ENCODE results near the gene YAP1. TPM values are rescaled to one million over a fixed set of nuclear protein-coding genes. Genes with fewer than 3 reads are reported as not detected.

Gene YAP1
- total RNA-seq, 1 experiment from 2014 or later = 57.5 TPM

DNA sequence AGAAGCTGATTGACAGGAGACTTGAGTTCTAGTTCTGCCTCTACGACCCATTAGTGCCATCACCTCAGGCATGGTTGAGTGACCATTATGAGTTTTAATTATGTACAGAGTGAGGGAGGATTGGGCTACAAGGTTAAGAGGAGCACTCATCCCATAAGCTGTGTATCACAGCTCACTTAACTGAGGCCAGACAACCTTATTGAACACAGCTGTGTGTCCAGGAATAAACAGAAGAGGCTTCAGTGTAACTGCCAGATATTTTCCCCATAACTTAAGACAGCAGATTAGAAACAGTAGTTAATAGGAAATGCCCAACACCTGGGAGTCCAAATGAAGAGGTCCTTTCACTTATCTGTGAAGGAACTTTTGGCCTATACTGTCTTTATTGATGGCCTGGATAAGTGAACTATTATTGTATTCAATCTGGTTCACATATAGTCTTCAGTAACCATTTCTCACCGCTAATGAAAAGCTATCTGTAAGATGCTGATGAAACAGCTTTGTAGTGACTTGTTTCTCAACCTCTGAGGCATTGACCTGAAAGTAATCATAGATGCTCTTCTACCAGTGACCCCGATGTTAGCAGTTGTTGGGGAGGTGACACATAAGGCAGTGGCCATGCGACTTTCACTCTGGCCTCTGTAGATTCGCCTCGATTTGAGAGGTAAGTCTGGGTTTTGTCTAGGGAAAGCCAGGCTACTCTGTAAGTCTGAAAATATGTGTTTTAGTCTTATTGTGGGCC, 41.7 kb downstream of the YAP1 start:
- peaks cover 29% of the 10 kb centered on the region for H3K4me1 Mint-ChIP-seq (ENCODE audit: low read depth, unreplicated experiment)
- H3K27ac Mint-ChIP-seq (ENCODE audit: unreplicated experiment) = no peak overlapping the region
- H3K4me3 Mint-ChIP-seq (ENCODE audit: low read depth, unreplicated experiment) = no peak overlapping the region
- H3K36me3 Mint-ChIP-seq (ENCODE audit: insufficient read depth, unreplicated experiment) = no peaks in the 10 kb centered on the region
- no peaks in the 10 kb centered on the region for H3K27me3 Mint-ChIP-seq (ENCODE audit: unreplicated experiment)
- no peaks in the 10 kb centered on the region for H3K9me3 Mint-ChIP-seq (ENCODE audit: low read depth, unreplicated experiment)
- CTCF ChIA-PET = interaction anchor here (0.9 kb wide), 1 partner anchor 20 kb away, joined by 3 read pairs; no protein-coding TSS in a partner anchor
- TF ChIP-seq, protein P1, sequence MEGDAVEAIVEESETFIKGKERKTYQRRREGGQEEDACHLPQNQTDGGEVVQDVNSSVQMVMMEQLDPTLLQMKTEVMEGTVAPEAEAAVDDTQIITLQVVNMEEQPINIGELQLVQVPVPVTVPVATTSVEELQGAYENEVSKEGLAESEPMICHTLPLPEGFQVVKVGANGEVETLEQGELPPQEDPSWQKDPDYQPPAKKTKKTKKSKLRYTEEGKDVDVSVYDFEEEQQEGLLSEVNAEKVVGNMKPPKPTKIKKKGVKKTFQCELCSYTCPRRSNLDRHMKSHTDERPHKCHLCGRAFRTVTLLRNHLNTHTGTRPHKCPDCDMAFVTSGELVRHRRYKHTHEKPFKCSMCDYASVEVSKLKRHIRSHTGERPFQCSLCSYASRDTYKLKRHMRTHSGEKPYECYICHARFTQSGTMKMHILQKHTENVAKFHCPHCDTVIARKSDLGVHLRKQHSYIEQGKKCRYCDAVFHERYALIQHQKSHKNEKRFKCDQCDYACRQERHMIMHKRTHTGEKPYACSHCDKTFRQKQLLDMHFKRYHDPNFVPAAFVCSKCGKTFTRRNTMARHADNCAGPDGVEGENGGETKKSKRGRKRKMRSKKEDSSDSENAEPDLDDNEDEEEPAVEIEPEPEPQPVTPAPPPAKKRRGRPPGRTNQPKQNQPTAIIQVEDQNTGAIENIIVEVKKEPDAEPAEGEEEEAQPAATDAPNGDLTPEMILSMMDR (IDR thresholded peaks at IDR 0.05; ENCODE audit: unreplicated experiment) = no peak
- BruUV-seq (replicated peaks) = no TSS peak
- intact Hi-C loops (cut with micrococcal nuclease; ENCODE audit: unreplicated experiment) = no loop called here
- no peak for DNase-seq

DNA sequence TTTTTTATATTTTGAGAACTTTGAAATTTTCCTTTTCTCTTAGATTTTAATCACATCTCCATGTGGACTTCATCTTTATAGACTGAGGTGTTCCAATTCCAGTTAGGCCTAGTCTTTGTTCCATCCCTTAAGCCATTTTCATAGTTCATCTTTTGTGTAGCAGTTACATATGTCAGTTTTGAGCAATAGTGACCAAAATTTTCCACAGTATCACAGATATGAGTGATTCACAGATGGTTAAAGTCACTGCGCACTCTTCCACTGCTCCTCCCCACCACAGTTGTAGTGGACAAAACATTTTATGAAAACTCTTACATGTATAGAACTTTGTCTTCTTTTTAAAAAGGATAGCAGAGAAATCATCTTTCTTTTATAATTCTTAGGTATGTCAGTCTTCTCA, 42.8 kb downstream of the YAP1 start:
- CTCF ChIA-PET = no interaction called here
- H3K9me3 Mint-ChIP-seq (ENCODE audit: low read depth, unreplicated experiment) = no peaks in the 10 kb centered on the region
- no peak overlapping the region for H3K4me3 Mint-ChIP-seq (ENCODE audit: low read depth, unreplicated experiment)
- intact Hi-C loops (cut with micrococcal nuclease; ENCODE audit: unreplicated experiment) = no loop called here
- H3K36me3 Mint-ChIP-seq (ENCODE audit: insufficient read depth, unreplicated experiment) = no peaks in the 10 kb centered on the region
- peaks cover 35% of the 10 kb centered on the region for H3K4me1 Mint-ChIP-seq (ENCODE audit: low read depth, unreplicated experiment)
- H3K27ac Mint-ChIP-seq (ENCODE audit: unreplicated experiment) = no peak overlapping the region
- no peak for DNase-seq
- H3K27me3 Mint-ChIP-seq (ENCODE audit: unreplicated experiment) = no peaks in the 10 kb centered on the region
- no TSS peak for BruUV-seq (replicated peaks)
- TF ChIP-seq, protein P1 (IDR thresholded peaks at IDR 0.05; ENCODE audit: unreplicated experiment) = no peak

DNA sequence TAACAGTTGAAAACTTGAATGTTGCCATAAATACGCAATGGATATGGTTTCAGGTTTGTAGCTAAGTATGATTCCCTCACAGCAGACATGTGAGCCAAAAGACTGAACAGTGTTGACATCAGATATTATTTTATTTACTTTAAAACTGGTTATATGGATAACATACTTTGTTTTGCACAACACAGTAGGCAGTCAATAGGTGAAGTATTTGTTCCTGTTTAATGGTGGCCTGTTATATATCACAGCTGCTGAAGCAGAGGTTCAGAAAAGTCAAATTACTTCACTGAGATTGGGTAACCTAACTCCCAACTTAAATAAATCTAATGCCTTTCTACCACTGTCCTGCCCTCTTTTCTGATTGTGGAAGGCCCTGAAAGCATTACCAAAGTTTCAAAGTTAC, 44.6 kb downstream of the YAP1 start:
- CTCF ChIA-PET = no interaction called here
- Mint-ChIP-seq H3K27me3 (ENCODE audit: unreplicated experiment) (no peaks in the 10 kb centered on the region), H3K36me3 (ENCODE audit: insufficient read depth, unreplicated experiment) (no peaks in the 10 kb centered on the region), H3K4me3 (ENCODE audit: low read depth, unreplicated experiment) (no peak overlapping the region), H3K4me1 (ENCODE audit: low read depth, unreplicated experiment) (peaks cover 39% of the 10 kb centered on the region), H3K9me3 (ENCODE audit: low read depth, unreplicated experiment) (no peaks in the 10 kb centered on the region), H3K27ac (ENCODE audit: unreplicated experiment) (no peak overlapping the region)
- TF ChIP-seq, protein P1 (IDR thresholded peaks at IDR 0.05; ENCODE audit: unreplicated experiment) = no peak
- DNase-seq = no peak
- no TSS peak for BruUV-seq (replicated peaks)
- intact Hi-C loops (cut with micrococcal nuclease; ENCODE audit: unreplicated experiment) = loop anchor here (5.0 kb wide), 1 partner anchor 38 kb away; no protein-coding TSS in a partner anchor

DNA sequence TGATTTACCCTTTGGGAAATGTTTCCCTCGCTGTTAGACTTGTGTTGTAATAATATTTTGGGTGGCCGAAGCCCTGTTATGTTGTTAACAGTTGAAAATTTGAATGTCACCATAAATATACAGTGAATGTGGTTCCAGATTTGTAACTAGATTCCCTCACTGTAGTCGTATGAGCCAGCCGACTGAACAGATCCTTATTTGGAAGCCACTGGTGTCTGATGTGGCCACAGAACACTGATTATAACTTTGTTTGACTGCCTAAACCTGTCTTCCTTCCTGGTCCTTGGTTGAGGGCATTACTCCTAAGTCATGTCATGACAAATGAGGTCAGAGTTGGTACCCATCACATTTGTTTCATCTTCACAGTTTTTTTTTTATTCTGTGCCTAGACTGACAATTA, 45.4 kb downstream of the YAP1 start:
- no TSS peak for BruUV-seq (replicated peaks)
- TF ChIP-seq, protein P1 (IDR thresholded peaks at IDR 0.05; ENCODE audit: unreplicated experiment) = no peak
- Mint-ChIP-seq H3K4me3 (ENCODE audit: low read depth, unreplicated experiment) (no peak overlapping the region), H3K4me1 (ENCODE audit: low read depth, unreplicated experiment) (peaks cover 39% of the 10 kb centered on the region), H3K36me3 (ENCODE audit: insufficient read depth, unreplicated experiment) (no peaks in the 10 kb centered on the region), H3K27ac (ENCODE audit: unreplicated experiment) (peak overlapping the region; percentile 27), H3K27me3 (ENCODE audit: unreplicated experiment) (no peaks in the 10 kb centered on the region), H3K9me3 (ENCODE audit: low read depth, unreplicated experiment) (no peaks in the 10 kb centered on the region)
- DNase-seq = no peak
- intact Hi-C loops (cut with micrococcal nuclease; ENCODE audit: unreplicated experiment) = loop anchor here (2.0 to 5.0 kb wide), 2 partner anchors 15 to 38 kb away; no protein-coding TSS in a partner anchor
- CTCF ChIA-PET = no interaction called here

All from Calu3 (cell line).